ENCODE data around the gene EEPD1.
"Not testable (repeated sequence)": the region's sequence is repeated elsewhere in the genome, so short reads cannot be mapped to it uniquely, and the experiment has no call there.

EEPD1 gene

GRCh38 chr7:36316319-36316718 lies 163.3 kb downstream of the EEPD1 start:
- Histone ChIP-seq H4K20me1 (ENCODE audit: insufficient read depth, low read length) (no peaks in the 10 kb centered on the region), H3K4me1 (ENCODE audit: low read length) (peaks cover 7% of the 10 kb centered on the region; the same call in 1 of the 2 replicates), H3K36me3 (replicated peaks; ENCODE audit: low read depth, low read length) (no peaks in the 10 kb centered on the region), H3K27ac (ENCODE audit: low read length) (no peak overlapping the region), H3K4me2 (ENCODE audit: low read length) (no peak overlapping the region), H3K9ac (ENCODE audit: low read length) (no peak overlapping the region), H3K27me3 (ENCODE audit: low read depth, low read length) (no peaks in the 10 kb centered on the region), H3K4me3 (ENCODE audit: low read length) (no peak overlapping the region), H3K79me2 (ENCODE audit: low read length) (no peaks in the 10 kb centered on the region), H2AFZ (ENCODE audit: low read depth, low read length) (no peak overlapping the region), H3K9me3 (ENCODE audit: insufficient read depth, low read length) (no peaks in the 10 kb centered on the region)
- TF ChIP-seq EZH2phosphoT487 (IDR thresholded peaks at IDR 0.05; ENCODE audit: low read depth): no peak
- no peak for TF ChIP-seq CTCF (IDR thresholded peaks at IDR 0.05; ENCODE audit: low read depth, low read length)

GRCh38 chr7:36317276-36317675 lies 164.2 kb downstream of the EEPD1 start:
- H3K9ac ChIP-seq (ENCODE audit: low read length): no peak overlapping the region

GRCh38 chr7:36318116-36318515 lies 165.1 kb downstream of the EEPD1 start:
- H3K36me3 ChIP-seq (replicated peaks; ENCODE audit: low read depth, low read length): no peaks in the 10 kb centered on the region
- H3K4me1 ChIP-seq (ENCODE audit: low read length): no peaks in the 10 kb centered on the region
- H3K9ac ChIP-seq (ENCODE audit: low read length): no peak overlapping the region
- no peaks in the 10 kb centered on the region for H3K79me2 ChIP-seq (ENCODE audit: low read length)
- H3K27me3 ChIP-seq (ENCODE audit: low read depth, low read length): no peaks in the 10 kb centered on the region
- no peaks in the 10 kb centered on the region for H4K20me1 ChIP-seq (ENCODE audit: insufficient read depth, low read length)
- no peak overlapping the region for H3K4me3 ChIP-seq (ENCODE audit: low read length)
- no peaks in the 10 kb centered on the region for H3K9me3 ChIP-seq (ENCODE audit: insufficient read depth, low read length)
- no peak overlapping the region for H3K27ac ChIP-seq (ENCODE audit: low read length)
- no peak overlapping the region for H2AFZ ChIP-seq (ENCODE audit: low read depth, low read length)
- no peak overlapping the region for H3K4me2 ChIP-seq (ENCODE audit: low read length)
- no peak for TF ChIP-seq CTCF (IDR thresholded peaks at IDR 0.05; ENCODE audit: low read depth, low read length)
- no peak for TF ChIP-seq EZH2phosphoT487 (IDR thresholded peaks at IDR 0.05; ENCODE audit: low read depth)

More at GRCh38 chr7:36317276-36317675, 164.2 kb downstream of the EEPD1 start:
- TF ChIP-seq CTCF (IDR thresholded peaks at IDR 0.05; ENCODE audit: low read depth, low read length): no peak
- no peak for TF ChIP-seq EZH2phosphoT487 (IDR thresholded peaks at IDR 0.05; ENCODE audit: low read depth)
- Histone ChIP-seq H3K4me1 (ENCODE audit: low read length) (peaks cover 6% of the 10 kb centered on the region; the same call in 1 of the 2 replicates), H4K20me1 (ENCODE audit: insufficient read depth, low read length) (no peaks in the 10 kb centered on the region), H3K27ac (ENCODE audit: low read length) (no peak overlapping the region), H3K4me2 (ENCODE audit: low read length) (no peak overlapping the region), H3K79me2 (ENCODE audit: low read length) (no peaks in the 10 kb centered on the region), H3K36me3 (replicated peaks; ENCODE audit: low read depth, low read length) (no peaks in the 10 kb centered on the region), H3K9me3 (ENCODE audit: insufficient read depth, low read length) (no peaks in the 10 kb centered on the region), H3K27me3 (ENCODE audit: low read depth, low read length) (no peaks in the 10 kb centered on the region), H2AFZ (ENCODE audit: low read depth, low read length) (no peak overlapping the region), H3K4me3 (ENCODE audit: low read length) (no peak overlapping the region)

GRCh38 chr7:36321284-36321683 lies 168.2 kb downstream of the EEPD1 start:
- H3K4me3 ChIP-seq (ENCODE audit: low read length); H3K4me2 ChIP-seq (ENCODE audit: low read length); H3K79me2 ChIP-seq (ENCODE audit: low read length): not testable (repeated sequence)

GRCh38 chr7:36336390-36336789 lies 183.3 kb downstream of the EEPD1 start:
- Histone ChIP-seq H3K27me3 (ENCODE audit: low read depth, low read length) (no peaks in the 10 kb centered on the region), H3K4me2 (ENCODE audit: low read length) (no peak overlapping the region), H3K4me3 (ENCODE audit: low read length) (no peak overlapping the region), H3K27ac (ENCODE audit: low read length) (no peak overlapping the region), H3K36me3 (replicated peaks; ENCODE audit: low read depth, low read length) (no peaks in the 10 kb centered on the region), H3K9ac (ENCODE audit: low read length) (no peak overlapping the region), H4K20me1 (ENCODE audit: insufficient read depth, low read length) (no peaks in the 10 kb centered on the region), H2AFZ (ENCODE audit: low read depth, low read length) (no peak overlapping the region), H3K79me2 (ENCODE audit: low read length) (no peaks in the 10 kb centered on the region), H3K9me3 (ENCODE audit: insufficient read depth, low read length) (0 out of 2 replicates have a peak, but pooled peaks cover 3% of the 10 kb centered on the region), H3K4me1 (ENCODE audit: low read length) (no peaks in the 10 kb centered on the region)
- no peak for TF ChIP-seq EZH2phosphoT487 (IDR thresholded peaks at IDR 0.05; ENCODE audit: low read depth)
- no peak for TF ChIP-seq CTCF (IDR thresholded peaks at IDR 0.05; ENCODE audit: low read depth, low read length)

More at GRCh38 chr7:36321284-36321683, 168.2 kb downstream of the EEPD1 start:
- H3K9me3 ChIP-seq (ENCODE audit: insufficient read depth, low read length); H3K36me3 ChIP-seq (replicated peaks; ENCODE audit: low read depth, low read length); H3K27me3 ChIP-seq (ENCODE audit: low read depth, low read length); H3K27ac ChIP-seq (ENCODE audit: low read length); H2AFZ ChIP-seq (ENCODE audit: low read depth, low read length); H3K9ac ChIP-seq (ENCODE audit: low read length); H3K4me1 ChIP-seq (ENCODE audit: low read length); H4K20me1 ChIP-seq (ENCODE audit: insufficient read depth, low read length): not testable (repeated sequence)

Data from OCI-LY3 (cell line).